Panc1 (cell line): ENCODE measurements around the gene SERPINB10. TPM values are rescaled to one million over a fixed set of nuclear protein-coding genes. Genes with fewer than 3 reads are reported as not detected.

ENCODE experiments used
- ATAC-seq: fragments of 200-7000 bp; cut with Tn5 transposase; 2 replicates; pipeline ENCODE4 v1.9.1; 2020; ENCODE audit warnings: mild to moderate bottlenecking, moderate library complexity
- BruUV-seq: library from RNA; stranded (reverse); fragments of 400-500 nt; replicated peaks from 2 replicates; lab custom pipeline; 2021; lab: Mats Ljungman, UMichigan
- CTCF ChIA-PET: fragments of 300-600 bp; sonication (Branson Sonifier 250); formaldehyde crosslinking; loops from one replicate; lab custom pipeline; 2022; ENCODE audit warnings: antibody characterized with exemption; lab: Charles Lee
- POLR2A ChIA-PET: fragments of 300-600 bp; sonication (Branson Sonifier 250); formaldehyde crosslinking; loops from one replicate; lab custom pipeline; 2022; ENCODE audit warnings: antibody characterized with exemption; lab: Charles Lee
- DNase-seq: peaks from one replicate; pipeline ENCODE4 v3.0.0-alpha.2; 2010; ENCODE audit warnings: low read depth, low spot score
- H3K27ac ChIP-seq: 2 replicates; pipeline ENCODE4 v1.5.1; 2011; ENCODE audit warnings: mild to moderate bottlenecking, low read length, inconsistent platforms
- H3K27me3 ChIP-seq: fragments of 200-500 bp; sonication (Bioruptor generic); 2 replicates; pipeline ENCODE4 v1.6.0; 2014; ENCODE audit warnings: low read length, inconsistent platforms; ENCODE audit not compliant: control insufficient read depth, insufficient read depth
- H3K36me3 ChIP-seq: fragments of 200-500 bp; sonication (Bioruptor generic); 2 replicates; pipeline ENCODE4 v1.5.1; 2014; ENCODE audit warnings: inconsistent platforms, mild to moderate bottlenecking, low read length, moderate library complexity; ENCODE audit not compliant: control insufficient read depth, insufficient read depth
- H3K4me1 ChIP-seq: 2 replicates; pipeline ENCODE4 v1.5.1; 2011; ENCODE audit warnings: inconsistent platforms, mild to moderate bottlenecking, low read length, moderate library complexity; ENCODE audit not compliant: control insufficient read depth, insufficient read depth
- H3K4me3 ChIP-seq, 2 experiments: 2 replicates each; pipeline ENCODE4 v1.5.1; 2011 to 2012; ENCODE audit warnings: low read depth in 2 of 2, low read length in 2 of 2, mild to moderate bottlenecking in 2 of 2, inconsistent platforms in 1 of 2, moderate library complexity in 1 of 2
- H3K9me3 ChIP-seq: fragments of 200-500 bp; sonication (Bioruptor generic); 2 replicates; pipeline ENCODE4 v1.5.1; 2014; ENCODE audit warnings: low read depth, mild to moderate bottlenecking, inconsistent platforms, low read length, moderate library complexity; ENCODE audit not compliant: control insufficient read depth, insufficient read depth
- CTCF ChIP-seq: fragments of 450-650 bp; IDR thresholded peaks from 2 replicates; pipeline ENCODE4 v1.5.1; 2017; ENCODE audit warnings: mild to moderate bottlenecking
- POLR2AphosphoS5 ChIP-seq: IDR thresholded peaks from 2 replicates; pipeline ENCODE4 v1.6.1; 2012; ENCODE audit warnings: mild to moderate bottlenecking, low read depth, low read length, moderate library complexity
- SIN3A ChIP-seq: IDR thresholded peaks from 2 replicates; pipeline ENCODE4 v1.6.1; 2012; ENCODE audit warnings: low read depth, mild to moderate bottlenecking, low read length, moderate library complexity, borderline replicate concordance; ENCODE audit not compliant: insufficient read depth
- TCF7L2 ChIP-seq: IDR thresholded peaks from 2 replicates; pipeline ENCODE4 v1.6.1; 2011; ENCODE audit warnings: mild to moderate bottlenecking, low read depth, low read length, inconsistent platforms
- in situ Hi-C: cut with HindIII; loops from 2 replicates; pipeline ENCODE4 v1.10.0; 2016; ENCODE audit warnings: low sequenced_read_pairs, low pct_unique_long_range_greater_than_20kb
- intact Hi-C: fragments of 100-400 bp; cut with micrococcal nuclease; formaldehyde crosslinking; loops from one replicate; pipeline ENCODE4 v1.10.0; 2022; ENCODE audit not compliant: unreplicated experiment
- total RNA-seq: library from RNA; stranded (reverse); gene quantifications from one replicate; pipeline ENCODE4 v1.2.1, GENCODE V29; 2021; ENCODE audit not compliant: unreplicated experiment
- TF ChIP-seq, protein P1 (sequence below), 2 experiments: IDR thresholded peaks; 2 replicates each; pipeline ENCODE4 v1.6.1; 2011 to 2012; ENCODE audit warnings: low read depth in 2 of 2, control low read depth in 1 of 2, low read length in 1 of 2, mild to moderate bottlenecking in 1 of 2, moderate library complexity in 1 of 2; ENCODE audit not compliant: insufficient read depth in 1 of 2

SERPINB10 gene
- total RNA-seq, 1 experiment from 2014 or later: not detected

DNA sequence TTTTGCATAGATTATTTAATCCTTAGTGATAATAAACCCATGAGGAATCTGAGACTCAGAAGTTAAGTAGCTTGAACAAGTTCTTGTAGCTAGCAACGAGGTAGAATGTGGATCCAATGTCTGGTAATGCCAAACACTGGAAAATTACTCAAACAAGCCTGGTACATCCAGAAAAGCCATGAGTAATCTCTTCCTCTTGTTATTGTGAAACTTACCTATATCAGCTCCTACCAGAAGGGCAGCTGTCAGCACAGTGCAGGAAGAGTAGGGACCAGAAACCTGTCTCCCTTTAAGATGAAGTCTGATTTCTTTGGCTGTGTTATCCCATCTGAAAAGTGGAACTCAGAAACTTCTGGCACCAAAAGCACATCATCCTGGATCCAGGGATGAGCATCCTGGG is 54.4 kb downstream of the SERPINB10 start:
- in situ Hi-C loops (no loop called here), intact Hi-C loops (no loop called here)
- H3K9me3 ChIP-seq: no peaks in the 10 kb centered on the region
- ATAC-seq (no peak), DNase-seq (no peak)
- no peak for TF ChIP-seq CTCF
- TF ChIP-seq POLR2AphosphoS5: no peak
- TF ChIP-seq SIN3A: no peak
- TF ChIP-seq, protein P1, sequence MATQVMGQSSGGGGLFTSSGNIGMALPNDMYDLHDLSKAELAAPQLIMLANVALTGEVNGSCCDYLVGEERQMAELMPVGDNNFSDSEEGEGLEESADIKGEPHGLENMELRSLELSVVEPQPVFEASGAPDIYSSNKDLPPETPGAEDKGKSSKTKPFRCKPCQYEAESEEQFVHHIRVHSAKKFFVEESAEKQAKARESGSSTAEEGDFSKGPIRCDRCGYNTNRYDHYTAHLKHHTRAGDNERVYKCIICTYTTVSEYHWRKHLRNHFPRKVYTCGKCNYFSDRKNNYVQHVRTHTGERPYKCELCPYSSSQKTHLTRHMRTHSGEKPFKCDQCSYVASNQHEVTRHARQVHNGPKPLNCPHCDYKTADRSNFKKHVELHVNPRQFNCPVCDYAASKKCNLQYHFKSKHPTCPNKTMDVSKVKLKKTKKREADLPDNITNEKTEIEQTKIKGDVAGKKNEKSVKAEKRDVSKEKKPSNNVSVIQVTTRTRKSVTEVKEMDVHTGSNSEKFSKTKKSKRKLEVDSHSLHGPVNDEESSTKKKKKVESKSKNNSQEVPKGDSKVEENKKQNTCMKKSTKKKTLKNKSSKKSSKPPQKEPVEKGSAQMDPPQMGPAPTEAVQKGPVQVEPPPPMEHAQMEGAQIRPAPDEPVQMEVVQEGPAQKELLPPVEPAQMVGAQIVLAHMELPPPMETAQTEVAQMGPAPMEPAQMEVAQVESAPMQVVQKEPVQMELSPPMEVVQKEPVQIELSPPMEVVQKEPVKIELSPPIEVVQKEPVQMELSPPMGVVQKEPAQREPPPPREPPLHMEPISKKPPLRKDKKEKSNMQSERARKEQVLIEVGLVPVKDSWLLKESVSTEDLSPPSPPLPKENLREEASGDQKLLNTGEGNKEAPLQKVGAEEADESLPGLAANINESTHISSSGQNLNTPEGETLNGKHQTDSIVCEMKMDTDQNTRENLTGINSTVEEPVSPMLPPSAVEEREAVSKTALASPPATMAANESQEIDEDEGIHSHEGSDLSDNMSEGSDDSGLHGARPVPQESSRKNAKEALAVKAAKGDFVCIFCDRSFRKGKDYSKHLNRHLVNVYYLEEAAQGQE (IDR thresholded peaks at IDR 0.05; ENCODE audit: insufficient read depth in 1 of 2, low read depth in 2 of 2, low read length in 1 of 2): no peak
- TF ChIP-seq TCF7L2: no peak
- no peak overlapping the region for H3K4me3 ChIP-seq
- ChIA-PET POLR2A (no interaction called here), CTCF (no interaction called here)
- no peaks in the 10 kb centered on the region for H3K36me3 ChIP-seq
- BruUV-seq: no TSS peak
- no peaks in the 10 kb centered on the region for H3K4me1 ChIP-seq
- H3K27me3 ChIP-seq: no peaks in the 10 kb centered on the region
- H3K27ac ChIP-seq: no peak overlapping the region

GRCh38 chr18:63963615-63964256 is 56.0 kb downstream of the SERPINB10 start:
- no TSS peak for BruUV-seq
- no peaks in the 10 kb centered on the region for H3K4me1 ChIP-seq
- intact Hi-C loops: no loop called here
- no peaks in the 10 kb centered on the region for H3K27me3 ChIP-seq
- in situ Hi-C loops: no loop called here
- DNase-seq (peak; percentile 36), ATAC-seq (peak; percentile 69; the same call in 1 of the 2 replicates)
- TF ChIP-seq CTCF: peak; percentile 72
- TF ChIP-seq POLR2AphosphoS5: no peak
- POLR2A ChIA-PET: no interaction called here
- CTCF ChIA-PET: interaction anchor here (0.5 kb wide), 1 partner anchor 34 kb away, joined by 6 read pairs; no protein-coding TSS in a partner anchor
- no peaks in the 10 kb centered on the region for H3K36me3 ChIP-seq
- H3K4me3 ChIP-seq: no peak overlapping the region
- no peak overlapping the region for H3K27ac ChIP-seq
- no peaks in the 10 kb centered on the region for H3K9me3 ChIP-seq
